Upper lobe of left lung (tissue), 4 donors: ENCODE data around the gene BTBD9.

ENCODE experiments used
- CTCF ChIP-seq, 6 experiments: fragments of 450-650 bp in 4 of 6; fragments of 200-600 bp in 2 of 6; sonication (generic) in 2 of 6; IDR thresholded peaks; one replicate each; pipeline ENCODE4 v1.5.1; 2016 to 2019; ENCODE audit warnings: antibody characterized with exemption in 6 of 6
- POLR2A ChIP-seq, 4 donors: fragments of 450-650 bp; IDR thresholded peaks; one replicate each; pipeline ENCODE4 v1.5.1; 2016 to 2017; ENCODE audit warnings: antibody characterized with exemption in 4 of 4, mild to moderate bottlenecking in 2 of 4
- POLR2AphosphoS5 ChIP-seq, 2 donors: sonication (generic); formaldehyde crosslinking; IDR thresholded peaks; one replicate each; pipeline ENCODE4 v1.5.1; 2017; ENCODE audit warnings: antibody characterized with exemption in 2 of 2

DNA sequence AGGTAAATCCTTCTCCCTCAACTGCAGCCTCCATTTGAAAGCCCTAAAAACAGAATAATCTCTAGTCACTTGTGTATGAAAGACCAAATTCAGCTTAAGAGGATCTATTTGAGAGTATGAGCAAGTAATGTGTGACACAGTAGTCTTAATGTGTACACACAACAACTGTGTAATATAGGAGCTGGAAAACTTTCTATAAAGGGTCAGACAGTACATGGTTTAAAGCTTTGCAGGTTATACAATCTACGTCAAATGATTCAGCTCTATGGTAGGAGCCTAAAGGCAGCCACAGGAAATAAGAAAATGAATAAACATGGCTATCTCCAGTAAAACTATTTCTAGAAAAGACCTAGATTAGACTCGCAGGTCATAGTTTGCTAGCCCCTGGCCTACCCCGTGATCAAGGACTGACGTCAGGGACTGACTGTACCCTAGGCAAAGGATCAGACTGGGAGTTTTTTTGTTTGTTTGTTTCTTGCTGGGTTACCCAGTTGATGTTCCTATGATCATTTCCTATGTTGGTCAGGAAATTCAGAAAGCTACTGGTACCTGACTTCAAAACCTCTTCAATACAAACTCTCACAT lies 39.7 kb downstream of the BTBD9 start:
- TF ChIP-seq POLR2A (IDR thresholded peaks at IDR 0.05) (no peak), CTCF (IDR thresholded peaks at IDR 0.05) (no peak), POLR2AphosphoS5 (IDR thresholded peaks at IDR 0.05) (no peak)
